NB4 (cell line): ENCODE data around the gene NEFH.

Experiments
- MYC ChIP-seq: IDR thresholded peaks from 2 replicates; pipeline ENCODE4 v1.6.1; 2011; ENCODE audit warnings: low read depth, low read length
- POLR2A ChIP-seq: IDR thresholded peaks from 2 replicates; pipeline ENCODE4 v1.6.1; 2011; ENCODE audit warnings: mild to moderate bottlenecking; ENCODE audit not compliant: insufficient read length; ENCODE audit errors: extremely low read depth
- TF ChIP-seq, protein P1 (sequence below): IDR thresholded peaks from one replicate; pipeline ENCODE4 v1.5.1; 2012; ENCODE audit warnings: low read depth, low read length

DNA sequence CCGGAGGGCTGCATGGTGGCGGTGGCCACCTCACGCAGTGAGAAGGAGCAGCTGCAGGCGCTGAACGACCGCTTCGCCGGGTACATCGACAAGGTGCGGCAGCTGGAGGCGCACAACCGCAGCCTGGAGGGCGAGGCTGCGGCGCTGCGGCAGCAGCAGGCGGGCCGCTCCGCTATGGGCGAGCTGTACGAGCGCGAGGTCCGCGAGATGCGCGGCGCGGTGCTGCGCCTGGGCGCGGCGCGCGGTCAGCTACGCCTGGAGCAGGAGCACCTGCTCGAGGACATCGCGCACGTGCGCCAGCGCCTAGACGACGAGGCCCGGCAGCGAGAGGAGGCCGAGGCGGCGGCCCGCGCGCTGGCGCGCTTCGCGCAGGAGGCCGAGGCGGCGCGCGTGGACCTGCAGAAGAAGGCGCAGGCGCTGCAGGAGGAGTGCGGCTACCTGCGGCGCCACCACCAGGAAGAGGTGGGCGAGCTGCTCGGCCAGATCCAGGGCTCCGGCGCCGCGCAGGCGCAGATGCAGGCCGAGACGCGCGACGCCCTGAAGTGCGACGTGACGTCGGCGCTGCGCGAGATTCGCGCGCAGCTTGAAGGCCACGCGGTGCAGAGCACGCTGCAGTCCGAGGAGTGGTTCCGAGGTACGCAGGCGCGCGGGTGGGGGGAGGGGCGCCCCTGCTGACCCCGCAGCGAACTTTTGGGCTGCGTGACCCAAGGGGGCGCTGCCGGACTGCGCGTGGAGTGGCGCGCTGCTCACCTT is 670 bp downstream of the NEFH start:
- TF ChIP-seq, protein P1, sequence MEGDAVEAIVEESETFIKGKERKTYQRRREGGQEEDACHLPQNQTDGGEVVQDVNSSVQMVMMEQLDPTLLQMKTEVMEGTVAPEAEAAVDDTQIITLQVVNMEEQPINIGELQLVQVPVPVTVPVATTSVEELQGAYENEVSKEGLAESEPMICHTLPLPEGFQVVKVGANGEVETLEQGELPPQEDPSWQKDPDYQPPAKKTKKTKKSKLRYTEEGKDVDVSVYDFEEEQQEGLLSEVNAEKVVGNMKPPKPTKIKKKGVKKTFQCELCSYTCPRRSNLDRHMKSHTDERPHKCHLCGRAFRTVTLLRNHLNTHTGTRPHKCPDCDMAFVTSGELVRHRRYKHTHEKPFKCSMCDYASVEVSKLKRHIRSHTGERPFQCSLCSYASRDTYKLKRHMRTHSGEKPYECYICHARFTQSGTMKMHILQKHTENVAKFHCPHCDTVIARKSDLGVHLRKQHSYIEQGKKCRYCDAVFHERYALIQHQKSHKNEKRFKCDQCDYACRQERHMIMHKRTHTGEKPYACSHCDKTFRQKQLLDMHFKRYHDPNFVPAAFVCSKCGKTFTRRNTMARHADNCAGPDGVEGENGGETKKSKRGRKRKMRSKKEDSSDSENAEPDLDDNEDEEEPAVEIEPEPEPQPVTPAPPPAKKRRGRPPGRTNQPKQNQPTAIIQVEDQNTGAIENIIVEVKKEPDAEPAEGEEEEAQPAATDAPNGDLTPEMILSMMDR, result no peak
- TF ChIP-seq POLR2A, result no peak
- TF ChIP-seq MYC, result no peak
